ENCODE measurements around the gene DEFB112.

DNA sequence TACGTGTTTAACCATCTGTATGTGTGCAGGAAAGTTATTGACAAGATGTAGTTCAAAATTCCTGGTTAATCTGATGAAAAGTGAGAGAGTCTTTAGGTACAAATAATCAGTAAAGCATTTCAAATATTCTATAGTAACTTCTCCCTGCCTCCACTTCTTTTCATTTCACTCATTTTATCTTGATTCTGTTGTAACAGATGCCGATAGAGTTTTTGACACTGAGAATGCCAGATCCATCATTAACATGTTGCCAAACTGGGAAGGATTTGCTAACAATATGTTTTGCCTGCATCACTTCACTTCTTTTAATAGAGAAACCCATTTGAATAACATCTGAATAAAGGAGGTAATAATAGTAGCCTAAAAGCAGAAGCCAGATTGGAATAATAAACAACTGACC is 20.4 kb upstream of the DEFB112 start:
- TF ChIP-seq, protein P1, sequence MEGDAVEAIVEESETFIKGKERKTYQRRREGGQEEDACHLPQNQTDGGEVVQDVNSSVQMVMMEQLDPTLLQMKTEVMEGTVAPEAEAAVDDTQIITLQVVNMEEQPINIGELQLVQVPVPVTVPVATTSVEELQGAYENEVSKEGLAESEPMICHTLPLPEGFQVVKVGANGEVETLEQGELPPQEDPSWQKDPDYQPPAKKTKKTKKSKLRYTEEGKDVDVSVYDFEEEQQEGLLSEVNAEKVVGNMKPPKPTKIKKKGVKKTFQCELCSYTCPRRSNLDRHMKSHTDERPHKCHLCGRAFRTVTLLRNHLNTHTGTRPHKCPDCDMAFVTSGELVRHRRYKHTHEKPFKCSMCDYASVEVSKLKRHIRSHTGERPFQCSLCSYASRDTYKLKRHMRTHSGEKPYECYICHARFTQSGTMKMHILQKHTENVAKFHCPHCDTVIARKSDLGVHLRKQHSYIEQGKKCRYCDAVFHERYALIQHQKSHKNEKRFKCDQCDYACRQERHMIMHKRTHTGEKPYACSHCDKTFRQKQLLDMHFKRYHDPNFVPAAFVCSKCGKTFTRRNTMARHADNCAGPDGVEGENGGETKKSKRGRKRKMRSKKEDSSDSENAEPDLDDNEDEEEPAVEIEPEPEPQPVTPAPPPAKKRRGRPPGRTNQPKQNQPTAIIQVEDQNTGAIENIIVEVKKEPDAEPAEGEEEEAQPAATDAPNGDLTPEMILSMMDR (conservative IDR thresholded peaks at IDR 0.05; ENCODE audit: low read length): no peak
- no peak for TF ChIP-seq EZH2phosphoT487 (IDR thresholded peaks at IDR 0.05; ENCODE audit: borderline replicate concordance, low read depth, low read length)
